Stimulated activated CD4-positive, alpha-beta T cell treated with anti-CD3 and anti-CD28 coated beads, Interleukin-15, amount 100 ng/mL, for 48 hours (primary cell): ENCODE results near the gene UBAC2.
"Not testable (repeated sequence)": the region's sequence is repeated elsewhere in the genome, so short reads cannot be mapped to it uniquely, and the experiment has no call there.

Source experiments
- DNase-seq, 2 donors: peaks; one replicate each; pipeline ENCODE4 v3.0.0-alpha.2; 2020; ENCODE audit warnings: low read depth in 2 of 2

UBAC2 gene

DNA sequence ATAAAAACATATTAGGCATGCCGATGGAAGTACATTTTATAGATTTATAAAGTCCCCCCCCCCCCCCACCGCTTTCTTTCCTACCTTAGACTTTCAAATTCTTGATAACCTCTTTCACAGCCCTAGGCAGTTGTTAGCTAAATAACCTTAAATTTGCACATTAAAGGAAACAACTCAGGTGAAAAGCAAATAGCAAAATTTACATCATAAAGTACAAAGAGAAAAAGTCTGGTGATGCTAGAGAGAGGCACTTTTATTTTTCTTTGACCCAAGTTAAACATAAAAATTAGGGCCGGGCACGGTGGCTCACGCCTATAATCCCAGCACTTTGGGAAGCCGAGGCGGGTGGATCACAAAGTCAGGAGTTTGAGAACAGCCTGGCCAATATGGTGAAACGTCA, 15.0 kb upstream of the UBAC2 start:
- DNase-seq, result no peak

DNA sequence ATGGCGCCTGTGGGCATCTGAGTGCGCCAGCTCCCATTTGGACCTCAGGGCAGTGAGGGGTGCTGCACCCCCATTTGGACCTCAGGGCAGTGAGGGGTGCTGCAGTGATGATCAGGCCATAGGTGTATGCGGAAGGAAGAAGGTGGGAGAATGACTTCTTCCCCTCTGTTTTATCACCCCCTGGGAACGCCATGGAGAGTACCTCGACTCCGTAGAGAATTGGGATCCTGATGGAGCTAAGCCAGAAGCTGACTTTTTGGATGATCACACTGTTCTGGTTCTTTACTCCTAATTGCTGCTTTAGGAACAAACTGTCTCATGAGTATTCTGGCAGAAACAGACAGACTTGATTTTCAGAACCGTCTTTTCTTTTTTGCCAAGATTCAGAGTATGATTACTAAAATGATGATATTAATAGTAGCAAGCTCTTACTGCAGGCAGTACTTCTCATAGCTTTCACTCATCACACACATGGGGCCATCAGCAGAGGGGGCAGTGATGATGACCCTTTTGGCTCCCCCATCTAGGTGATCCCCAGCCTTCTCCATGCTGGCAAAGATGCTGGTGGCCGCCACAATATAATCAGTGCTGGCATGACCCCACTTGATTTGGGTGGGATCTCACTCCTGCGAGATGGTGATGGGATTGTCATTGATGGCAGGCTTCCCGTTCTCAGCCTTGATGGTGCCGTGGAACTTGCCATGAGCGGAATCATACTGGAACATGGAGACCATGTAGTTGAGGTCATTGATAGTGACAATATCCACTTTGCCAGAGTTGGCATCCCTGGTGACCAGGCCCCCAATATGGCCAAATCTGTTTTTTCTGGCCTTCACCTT, 10.3 kb upstream of the UBAC2 start:
- no peak for DNase-seq

DNA sequence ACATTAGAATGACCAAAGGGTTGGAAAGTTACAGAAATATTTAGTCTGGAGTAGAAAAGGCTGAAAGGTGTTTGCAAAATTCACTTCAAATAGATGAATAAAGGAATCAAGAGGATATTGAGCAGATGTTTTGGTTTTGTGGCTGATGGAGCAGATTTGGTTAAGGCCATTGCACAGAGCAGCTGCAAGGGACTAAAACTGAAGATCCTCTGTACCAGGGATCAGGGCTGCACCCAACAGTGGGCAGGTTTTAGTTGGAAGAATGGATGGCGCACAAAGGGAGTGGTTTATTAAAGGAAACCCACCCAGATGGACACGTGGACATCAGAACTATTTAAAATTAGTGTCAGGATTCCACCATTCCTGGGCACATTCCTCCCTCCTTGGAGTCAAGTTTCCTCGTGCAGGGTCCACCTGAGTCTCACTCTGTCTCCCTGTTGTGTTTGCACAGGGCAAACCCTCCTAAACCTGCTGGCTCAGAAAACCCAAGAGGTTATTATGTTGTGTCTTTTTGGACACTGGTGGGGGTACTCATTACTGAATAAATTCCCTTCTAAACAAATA, 9.2 kb upstream of the UBAC2 start:
- DNase-seq, result no peak

DNA sequence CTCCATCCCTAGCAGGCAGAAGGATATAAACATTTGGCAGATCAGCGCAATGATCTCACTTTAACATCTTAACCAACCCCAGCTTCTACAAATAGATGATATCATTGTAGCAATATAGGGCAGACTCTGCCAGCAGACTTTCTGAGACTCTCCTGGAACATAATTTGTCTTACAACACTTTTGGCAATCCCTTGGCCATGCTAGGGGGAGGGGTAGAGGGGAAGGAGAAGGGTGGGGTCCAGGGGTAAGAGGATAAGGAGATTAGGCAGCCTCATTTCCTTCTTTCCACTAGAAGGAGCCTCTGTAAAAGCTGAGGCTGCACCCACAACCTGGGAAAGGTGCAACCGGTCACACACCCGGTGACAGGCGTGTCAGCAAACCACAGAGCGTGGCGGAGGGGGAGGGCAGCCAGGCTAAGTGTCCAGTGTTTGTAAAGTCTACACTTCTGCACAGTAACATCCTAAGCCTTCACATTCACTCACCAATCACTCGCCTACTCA, 8.7 kb upstream of the UBAC2 start:
- DNase-seq, result no peak

DNA sequence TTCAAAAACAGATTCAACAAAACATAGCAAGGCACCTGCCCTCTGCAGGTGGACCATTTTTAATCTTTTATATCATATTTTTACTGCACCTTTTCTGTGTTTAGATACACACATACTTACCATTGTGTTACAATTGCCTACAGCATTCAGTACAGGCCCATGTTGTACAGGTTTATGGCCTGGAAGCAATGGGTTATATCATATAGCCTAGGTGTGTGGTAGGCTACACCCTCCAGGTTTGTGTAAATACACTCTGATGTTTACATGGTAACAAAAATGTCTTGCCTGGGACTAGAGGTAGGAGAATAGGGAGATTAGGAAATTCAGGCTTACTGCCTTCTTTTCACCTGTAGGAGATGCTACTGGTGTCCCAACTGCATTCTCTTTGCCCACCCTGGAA, 8.2 kb upstream of the UBAC2 start:
- DNase-seq, result no peak

DNA sequence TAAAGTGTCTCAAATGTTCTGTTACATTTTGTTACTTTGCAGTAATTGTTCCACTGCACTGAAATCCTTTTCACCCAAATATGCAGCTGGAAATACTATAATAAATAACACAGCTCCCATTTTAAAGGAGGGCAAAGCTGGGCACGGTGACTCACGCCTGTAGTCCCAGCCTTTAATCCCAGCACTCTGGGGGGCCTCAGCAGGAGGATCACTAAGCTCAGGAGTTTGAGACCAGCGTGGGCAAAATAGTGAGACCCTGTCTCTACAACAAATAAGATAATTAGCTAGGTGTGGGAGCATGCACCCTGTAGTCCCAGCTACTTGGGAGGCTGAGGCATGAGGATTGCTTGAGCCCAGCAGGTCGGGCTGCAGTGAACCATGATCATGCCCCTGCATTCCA, 7.5 kb upstream of the UBAC2 start:
- no peak for DNase-seq

DNA sequence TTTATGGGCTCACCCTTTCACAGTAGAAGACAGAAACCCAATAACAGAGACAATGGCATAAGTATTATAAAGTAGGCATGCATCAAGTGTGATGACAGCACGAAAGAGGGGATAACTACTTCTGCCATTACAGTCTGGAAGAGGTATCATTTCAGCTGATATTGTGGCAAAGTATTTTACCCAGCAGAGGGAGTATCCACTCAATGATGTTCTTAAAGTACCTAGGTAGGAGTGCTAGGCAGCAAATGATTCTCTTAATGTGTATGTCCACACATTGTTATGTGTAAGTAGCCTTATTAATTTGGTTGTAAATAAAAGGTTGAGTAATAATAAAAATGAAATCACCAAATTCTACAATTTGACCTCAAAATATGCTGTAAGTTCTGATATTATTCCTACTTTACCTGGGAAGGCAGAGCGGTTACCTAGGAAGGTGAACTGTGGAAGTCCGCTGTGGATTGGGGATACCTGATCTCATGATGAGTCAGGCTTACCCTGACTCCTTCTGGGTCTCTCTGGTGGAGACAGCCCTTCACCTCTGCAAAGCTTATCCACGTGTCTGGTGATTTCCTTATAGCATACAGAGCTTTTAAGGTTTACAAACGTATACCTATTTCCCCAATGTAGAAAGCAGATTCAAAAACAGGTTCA, 4.1 kb upstream of the UBAC2 start:
- no peak for DNase-seq

DNA sequence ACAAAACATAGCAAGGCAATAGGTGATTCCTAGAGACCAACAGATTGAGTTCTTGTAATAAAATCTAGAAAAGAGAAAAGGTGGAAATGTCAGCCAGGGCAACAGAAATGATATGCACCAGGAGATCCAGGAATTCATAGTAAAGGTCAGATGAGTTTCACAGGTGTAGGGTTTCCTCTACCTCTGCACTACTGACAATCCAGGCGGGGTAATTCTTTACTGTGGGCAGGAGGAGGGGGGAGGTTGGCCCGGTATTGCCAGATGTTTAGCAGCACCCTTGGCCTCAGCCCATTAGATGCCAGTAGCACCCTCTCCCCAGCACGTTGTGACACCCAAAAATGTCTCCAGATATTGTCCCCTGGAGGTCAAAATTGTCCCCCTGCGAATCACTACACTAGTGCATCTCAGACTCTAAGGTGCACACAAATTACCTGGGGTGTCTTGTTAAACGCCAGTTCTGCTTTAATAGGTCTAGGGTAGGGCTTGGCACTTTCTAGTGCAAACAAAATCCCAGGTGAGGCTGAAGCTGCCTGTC, 3.5 kb upstream of the UBAC2 start:
- no peak for DNase-seq

DNA sequence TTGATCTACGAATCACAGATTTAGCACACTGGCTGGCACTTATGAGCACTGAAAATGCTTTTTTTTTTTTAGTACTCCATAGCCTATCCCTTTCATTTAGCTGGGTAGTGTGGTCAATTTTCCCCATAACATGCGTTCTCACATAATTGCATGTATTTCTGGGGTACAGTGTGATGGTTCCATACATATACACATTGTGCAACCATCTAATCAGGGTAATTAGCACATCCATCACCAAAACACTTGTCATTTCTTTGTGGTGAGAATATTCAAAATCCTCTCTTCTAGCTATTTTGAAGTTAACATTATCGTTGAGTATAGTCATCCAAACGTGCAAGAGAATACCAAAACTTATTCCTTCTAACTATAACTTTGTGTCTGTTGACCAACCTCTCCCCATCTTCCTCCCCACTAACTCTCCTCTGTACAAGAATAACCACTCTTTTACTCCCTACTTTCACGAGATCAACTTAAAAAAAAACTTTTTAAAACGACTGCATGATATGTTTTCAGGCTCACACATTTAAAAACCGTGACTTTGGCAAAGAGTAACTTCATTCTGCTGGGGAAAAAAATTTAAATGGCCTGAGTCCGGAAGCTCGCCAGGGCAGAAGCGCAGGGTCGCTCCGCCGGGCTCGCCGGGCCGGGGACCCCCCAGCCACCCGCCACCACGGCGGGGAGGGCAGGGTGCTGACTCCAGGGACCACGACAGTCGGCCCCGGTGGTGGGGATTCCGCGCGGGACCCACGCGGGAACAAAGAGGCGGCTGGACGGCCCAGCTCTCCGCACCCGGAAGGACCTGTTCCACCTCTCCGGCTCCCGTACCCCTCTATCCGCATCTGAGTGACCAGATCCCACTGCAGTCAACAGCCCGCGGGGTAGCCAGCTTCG, 868 bp upstream of the UBAC2 start:
- DNase-seq, result no peak

DNA sequence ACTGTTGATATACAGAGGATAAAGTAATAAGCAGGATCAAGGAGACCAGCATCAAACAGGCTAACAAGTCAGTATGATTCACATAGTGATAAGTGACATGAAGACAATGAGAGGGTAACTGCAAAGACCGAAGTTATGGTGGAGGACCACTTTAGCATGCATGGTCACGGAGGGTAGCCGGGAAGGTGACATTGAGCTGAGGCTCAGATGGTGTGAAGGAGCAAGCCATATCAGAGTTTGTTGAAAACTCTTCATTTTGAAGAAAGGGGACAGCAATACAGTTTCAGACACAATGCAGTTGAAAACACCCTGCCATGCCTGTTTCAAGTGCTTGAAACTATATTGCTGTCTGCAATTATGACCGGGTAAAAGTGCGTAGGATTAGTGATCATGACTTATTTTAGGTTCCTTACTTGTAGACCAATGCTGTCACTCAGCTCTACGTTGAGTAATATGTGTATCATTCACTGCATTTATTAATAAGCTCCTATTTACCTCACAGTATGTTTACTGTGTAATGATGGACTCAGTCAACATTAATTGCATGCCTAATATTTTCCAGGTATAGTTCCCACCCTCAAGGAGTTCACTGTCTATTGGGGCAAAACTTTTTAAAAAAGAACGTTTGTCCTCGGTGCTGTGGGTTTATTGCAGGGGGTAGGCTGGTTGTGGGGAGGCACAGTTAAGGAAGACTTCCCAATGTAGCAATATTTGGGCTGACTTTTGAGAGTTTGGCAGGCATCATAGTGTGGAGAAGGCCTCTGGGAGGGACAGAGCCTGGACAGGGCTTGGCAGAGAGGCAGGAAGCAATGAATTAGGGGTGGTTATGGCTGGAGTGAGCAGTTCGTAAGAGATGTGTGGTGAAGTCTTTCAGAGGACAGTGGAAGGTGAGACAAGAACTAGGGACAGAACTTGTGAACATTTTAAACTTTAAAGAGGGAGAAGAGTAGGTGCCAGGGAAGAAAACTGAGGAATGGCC, 3.2 kb downstream of the UBAC2 start:
- no peak for DNase-seq

DNA sequence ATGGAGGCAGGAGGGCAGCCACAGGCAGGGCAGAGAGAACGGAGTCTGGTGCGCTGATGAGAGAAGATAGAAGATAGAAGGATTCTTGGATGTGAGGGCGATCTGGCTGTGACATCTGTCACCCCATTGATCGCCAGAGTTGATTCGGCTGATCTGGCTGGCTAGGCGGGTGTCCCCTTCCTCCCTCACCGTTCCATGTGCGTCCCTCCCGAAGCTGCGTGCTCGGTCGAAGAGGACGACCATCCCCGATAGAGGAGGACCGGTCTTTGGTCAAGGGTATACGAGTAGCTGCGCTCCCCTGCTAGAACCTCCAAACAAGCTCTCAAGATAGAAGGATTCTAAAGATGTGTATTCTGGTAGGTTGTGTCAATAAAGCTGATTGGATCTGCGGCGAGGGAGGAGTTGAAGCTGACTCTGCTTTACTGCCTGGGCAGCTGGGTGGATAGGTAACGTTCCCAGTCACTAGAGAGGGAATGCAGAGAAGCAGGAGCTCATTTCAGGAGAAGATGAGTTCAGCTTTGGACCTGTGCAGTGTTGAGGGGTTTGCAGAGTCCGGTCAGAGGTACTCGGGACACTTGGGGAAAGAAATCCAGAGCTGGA, 5.1 kb downstream of the UBAC2 start:
- DNase-seq, result no peak

DNA sequence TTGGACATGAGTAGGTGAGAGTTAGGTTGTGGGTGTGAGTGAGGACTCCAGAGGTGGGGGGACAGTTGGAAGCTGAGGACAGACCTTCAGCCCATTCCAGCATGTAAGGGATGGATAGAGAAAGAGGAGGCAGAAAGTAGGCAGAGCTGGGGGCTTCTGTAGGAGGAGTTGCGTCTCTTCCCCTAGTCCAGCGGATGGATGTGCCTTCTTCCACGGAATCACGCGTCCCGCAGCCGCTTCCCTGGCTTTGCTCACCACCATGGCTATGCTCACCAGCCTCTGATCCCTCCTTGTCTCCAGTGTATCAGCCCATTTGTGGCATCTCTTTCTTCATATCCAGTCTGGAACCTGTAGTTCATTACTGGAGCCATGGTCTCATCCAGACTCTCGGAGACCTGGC, 5.6 kb downstream of the UBAC2 start:
- no peak for DNase-seq

DNA sequence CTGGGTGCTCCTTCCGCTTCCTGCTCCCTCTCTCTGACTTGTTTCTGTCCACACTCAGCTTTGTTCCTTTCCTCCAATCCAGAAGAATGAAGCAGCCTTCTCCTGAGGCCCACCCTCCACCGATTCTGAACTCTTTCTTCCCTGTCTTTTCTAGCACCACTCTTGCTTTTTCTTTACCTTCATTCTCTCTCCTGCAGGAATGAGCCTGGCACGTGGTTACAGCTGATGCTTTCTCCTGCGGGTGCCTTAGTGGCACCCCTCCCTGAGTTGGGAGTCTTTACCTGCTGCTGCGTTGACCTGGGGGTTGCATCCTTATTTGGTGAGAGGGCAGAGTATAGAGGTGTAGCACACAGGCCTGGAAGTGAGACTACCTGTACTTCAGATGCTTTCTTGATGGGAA, 6.2 kb downstream of the UBAC2 start:
- DNase-seq, result no peak

DNA sequence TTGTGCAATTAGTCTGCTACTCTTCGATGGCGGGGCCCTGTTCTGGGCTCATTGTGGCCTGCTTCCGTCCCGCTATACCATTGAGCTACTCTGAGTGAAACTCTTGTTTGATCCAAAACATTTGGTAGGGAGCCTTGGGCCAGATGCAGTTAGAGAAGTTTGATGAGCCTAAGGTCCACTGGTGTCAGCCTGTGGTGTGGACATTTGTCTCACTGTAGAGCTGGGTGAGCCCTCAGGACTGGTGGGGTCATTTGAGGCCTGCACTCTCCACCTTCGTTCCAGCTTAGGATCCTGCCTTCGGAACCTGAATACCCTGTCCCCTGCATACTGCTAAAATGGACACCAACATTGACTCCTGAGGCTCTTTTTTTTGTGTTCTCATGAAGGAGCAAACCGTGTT, 6.9 kb downstream of the UBAC2 start:
- DNase-seq, result no peak

DNA sequence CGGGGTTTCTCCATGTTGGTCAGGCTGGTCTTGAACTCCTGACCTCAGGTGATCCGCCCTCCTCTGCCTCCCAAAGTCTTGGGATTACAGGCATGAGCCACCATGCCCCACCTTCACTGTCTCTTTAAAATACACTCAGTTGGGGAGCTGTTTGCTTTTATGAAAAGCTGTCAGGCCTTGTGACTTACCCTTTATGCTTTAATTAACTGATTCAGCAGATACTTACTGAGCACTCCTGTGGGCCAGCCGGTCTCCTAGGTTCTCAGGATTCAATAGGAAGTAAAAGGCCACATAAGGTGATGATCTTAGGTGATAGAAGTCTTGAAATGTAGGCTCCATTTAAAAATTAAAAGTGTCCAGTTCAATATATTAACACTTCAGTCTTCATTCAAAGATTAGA, 7.5 kb downstream of the UBAC2 start:
- DNase-seq, result no peak

DNA sequence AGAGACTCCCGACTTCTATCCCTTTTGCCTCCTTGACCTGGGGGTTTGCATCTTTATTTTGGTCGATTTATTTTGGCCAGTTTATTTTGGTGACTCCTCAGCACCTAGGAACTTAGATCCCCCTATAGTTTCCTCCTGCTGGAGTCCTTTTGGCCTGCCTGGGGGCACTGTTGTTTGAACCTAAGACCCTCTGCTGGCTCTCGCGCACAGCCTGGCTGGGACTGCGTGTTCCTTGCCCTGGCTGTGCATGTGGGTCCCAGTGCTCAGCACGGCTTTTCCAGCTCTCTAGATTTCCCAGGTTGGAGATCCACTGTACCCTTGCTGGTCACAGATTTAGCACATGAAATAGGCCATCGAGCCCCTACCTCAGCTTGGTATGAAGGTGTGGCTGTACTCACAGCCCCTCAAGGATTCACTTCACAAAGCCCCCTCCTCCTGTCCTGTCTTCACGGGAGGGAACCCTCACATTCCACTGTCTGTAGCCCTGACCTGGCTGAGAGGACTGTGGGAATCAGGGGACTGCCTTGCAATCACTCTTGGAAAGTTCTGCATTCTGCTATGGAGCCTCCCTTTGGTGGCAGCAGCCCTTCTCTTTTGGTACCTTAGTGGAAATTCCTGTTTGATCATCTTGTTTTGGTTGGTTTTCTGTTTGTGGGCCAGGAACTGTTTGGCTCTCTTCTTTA, 8.3 kb downstream of the UBAC2 start:
- DNase-seq, result no peak

DNA sequence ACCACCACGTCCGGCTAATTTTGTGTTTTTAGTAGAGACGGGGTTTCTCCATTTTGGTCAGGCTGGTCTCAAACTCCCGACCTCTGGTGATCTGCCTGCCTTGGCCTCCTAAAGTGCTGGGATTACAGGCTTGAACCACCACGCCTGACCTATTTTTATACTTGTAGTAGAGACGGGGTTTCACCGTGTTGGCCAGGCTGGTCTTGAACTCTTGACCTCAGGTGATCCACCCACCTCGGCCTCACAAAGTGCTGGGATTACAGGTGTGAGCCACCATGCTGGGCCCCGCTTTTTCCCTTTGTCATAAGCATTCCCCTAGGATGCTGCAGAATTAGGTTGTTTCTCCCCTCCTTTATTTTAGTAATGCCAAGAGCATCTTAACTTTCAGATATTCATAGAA, 10.0 kb downstream of the UBAC2 start:
- not testable (repeated sequence) for DNase-seq

DNA sequence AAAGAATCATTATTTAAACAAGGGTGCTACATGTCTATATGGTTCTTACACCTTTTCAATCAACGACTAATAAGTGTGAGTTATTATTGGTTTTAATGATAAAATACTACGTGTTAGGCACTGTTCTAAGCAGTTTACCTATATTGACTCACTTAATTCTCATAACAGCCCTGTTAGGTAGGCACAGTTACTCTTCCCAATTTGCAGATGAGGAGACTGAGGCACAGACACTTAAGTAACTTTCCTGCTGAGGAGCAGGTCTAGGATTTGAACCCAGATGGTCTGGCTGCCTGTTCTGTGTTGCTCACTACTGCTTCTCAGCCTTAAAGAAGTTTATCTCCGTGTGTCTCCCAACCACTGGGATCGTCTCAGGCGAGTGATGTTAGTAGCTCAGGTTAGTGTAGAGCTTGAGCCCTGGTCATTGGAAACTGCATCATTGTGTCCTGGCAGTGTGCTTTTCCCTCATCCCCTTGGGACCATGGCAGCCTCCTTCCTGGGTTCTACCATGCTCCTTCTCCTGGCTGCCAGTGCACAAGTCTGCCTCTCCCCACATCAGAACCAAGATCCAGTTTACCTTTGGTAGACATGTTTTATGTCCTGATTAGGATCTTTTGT, 10.9 kb downstream of the UBAC2 start:
- no peak for DNase-seq

DNA sequence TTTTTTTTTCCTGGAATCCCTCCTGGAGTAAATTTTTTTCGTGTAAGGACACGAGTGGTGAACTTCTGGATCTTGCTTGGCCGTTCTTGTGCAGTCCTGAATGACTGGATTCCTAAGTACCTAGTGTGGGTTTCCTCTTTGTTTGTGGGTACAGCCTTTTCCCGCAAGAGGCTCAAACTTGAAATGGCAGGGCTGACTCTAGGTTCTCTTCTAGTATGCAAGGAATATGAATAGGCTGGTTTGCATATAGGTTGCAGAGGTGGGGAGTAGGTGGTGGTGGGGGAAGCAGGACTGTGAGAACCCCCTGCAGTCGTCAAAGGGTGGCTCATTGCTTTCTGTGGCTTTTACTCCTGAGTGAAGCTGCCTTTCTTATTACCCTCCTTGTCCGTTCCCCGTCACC, 13.6 kb downstream of the UBAC2 start:
- peak in 1 of 2 donors; percentile 52 for DNase-seq
